Activated effector memory CD4-positive, alpha-beta T cell treated with Interleukin-2 at 50 U/mL for 16 hours (primary cell): ENCODE results near the gene LRRC7.
"Not testable (repeated sequence)": the region's sequence is repeated elsewhere in the genome, so short reads cannot be mapped to it uniquely, and the experiment has no call there.

Experiments
- DNase-seq: peaks from one replicate; pipeline ENCODE4 v3.0.0-alpha.2; 2020

Gene LRRC7

DNA sequence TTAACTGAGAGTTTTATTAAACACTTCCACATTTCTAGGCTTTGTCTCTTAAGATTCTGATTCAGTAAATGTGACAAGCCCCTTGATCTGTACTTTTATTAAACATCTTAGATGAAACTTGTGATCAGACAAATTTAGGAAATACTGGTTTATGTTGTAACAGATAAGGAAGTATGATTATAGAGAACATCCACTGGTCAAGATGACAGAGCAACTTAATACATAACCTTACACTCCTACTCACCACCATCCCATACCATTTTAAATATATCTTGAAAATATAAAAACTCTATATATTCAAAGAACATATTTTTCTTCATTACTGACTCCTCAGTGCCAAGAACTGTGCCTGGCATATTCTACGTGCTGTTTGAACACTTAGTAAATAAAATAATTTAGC, 420.2 kb downstream of the LRRC7 start:
- DNase-seq: no peak

DNA sequence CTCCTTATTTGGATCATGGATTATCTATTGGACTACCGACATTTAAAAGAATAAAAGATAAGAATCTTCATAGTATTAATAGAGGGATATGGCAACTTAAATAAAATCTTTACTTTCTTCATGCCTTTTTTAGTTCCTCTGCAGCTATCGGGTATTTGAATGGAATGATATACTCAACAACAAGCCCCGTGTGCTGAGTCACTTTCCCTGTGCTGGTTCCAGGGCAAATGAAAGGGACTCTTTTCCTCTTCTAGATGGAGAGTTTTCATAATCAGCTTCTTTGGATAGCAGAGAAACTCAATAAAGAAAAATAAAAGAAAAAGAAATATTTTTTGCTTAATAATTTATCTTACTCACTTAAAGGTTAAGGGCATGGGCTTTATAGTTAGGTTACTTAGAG, 423.9 kb downstream of the LRRC7 start:
- DNase-seq: no peak

DNA sequence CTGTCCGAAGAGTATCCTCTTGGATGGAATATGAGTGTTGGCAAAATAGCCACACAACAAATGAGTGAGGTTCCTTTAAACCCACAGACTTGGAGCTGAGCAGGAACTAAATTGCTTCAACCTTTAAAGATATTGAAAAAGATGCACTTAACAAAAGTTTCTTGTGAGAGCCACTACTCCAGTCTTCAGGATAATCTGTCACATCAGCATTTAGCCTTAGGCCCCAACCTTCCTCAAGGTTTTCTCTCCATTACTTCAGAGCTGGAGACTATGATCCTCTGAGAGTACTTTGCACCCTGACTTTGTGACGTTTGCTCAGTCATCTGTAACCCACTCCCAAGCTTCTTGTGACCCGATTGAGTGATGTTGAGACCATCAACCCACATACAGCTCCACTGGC, 424.9 kb downstream of the LRRC7 start:
- DNase-seq: no peak

DNA sequence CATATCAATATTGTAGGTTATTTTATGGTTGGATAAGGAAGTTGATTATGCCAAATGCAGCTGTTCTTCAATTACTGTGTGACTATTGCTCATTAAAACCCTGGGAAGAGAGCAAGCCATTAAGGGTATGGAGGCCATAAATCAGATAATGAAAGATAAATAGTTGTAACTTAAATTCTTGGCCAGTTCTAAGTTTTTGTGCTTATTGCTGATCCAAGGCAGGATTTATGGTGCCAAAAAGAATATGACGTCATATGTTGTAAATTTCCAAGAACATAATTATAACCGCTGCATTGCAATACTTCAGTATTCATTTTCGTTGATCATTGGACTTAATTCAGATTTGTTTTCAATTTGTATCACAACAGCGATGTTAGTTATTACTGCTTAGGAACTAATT, 426.1 kb downstream of the LRRC7 start:
- DNase-seq: no peak

DNA sequence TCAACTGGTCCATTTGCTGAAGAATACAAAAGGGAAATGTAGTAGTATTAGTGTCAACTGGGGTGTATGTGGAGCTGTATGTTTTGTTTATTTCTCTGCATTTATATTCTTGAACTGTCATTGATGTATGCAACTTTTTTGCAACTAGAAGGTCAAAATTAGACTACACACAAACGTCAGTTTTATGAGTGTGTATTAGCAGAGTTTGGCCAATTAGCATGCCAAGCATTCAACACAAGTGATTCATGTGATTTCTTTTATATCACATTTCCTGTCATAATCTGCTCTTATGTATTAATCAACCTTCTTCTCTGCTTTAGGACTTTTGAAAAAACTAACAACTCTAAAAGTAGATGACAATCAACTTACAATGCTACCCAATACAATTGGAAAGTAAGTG, 426.5 kb downstream of the LRRC7 start:
- no peak for DNase-seq

GRCh38 chr1:69998847-69999246, 431.1 kb downstream of the LRRC7 start:
- DNase-seq: no peak

- no peak for DNase-seq
Measured at GRCh38 chr1:70003211-70003908, 435.6 kb downstream of the LRRC7 start.

GRCh38 chr1:70005386-70006034, 437.8 kb downstream of the LRRC7 start:
- DNase-seq: no peak

DNA sequence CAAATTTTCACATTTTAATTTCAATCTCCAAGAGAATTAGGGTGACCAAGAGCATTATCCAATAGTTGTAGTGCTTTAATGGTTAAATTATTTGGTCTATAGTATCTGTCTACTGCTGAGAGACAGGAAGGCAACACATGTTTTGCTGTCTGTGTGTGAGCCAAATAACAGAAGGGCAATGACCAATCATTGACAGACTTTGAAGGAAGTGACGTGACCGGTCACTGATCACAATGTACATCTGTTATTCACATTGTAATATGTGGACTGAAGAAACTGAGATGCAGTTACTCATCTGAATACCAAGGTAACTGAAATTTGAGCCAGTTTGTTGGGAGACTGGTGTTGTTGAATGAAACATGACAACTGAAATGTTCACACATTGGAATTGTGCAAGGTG, 440.9 kb downstream of the LRRC7 start:
- DNase-seq: no peak

- no peak for DNase-seq
Measured at GRCh38 chr1:70017770-70018169, 450.0 kb downstream of the LRRC7 start.

DNA sequence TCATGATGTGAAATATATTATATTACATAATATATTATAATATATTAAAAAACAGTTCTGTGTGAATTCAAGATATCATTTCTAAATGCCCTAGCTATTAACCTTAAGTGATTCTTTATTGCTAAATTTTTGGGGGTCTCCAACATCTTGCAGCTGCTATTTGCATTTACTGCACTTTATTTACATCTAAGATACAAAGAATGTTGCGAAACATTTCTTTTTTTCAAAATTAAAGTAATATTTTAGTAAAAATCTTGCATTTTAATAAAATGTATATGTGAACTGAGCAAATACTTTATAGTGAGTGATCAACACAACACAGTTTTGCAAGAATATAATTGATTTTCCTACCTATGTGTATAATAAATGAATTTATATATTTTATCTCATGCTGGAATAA, 456.6 kb downstream of the LRRC7 start:
- no peak for DNase-seq

- DNase-seq: no peak
Measured at GRCh38 chr1:70025052-70025451, 457.3 kb downstream of the LRRC7 start.

DNA sequence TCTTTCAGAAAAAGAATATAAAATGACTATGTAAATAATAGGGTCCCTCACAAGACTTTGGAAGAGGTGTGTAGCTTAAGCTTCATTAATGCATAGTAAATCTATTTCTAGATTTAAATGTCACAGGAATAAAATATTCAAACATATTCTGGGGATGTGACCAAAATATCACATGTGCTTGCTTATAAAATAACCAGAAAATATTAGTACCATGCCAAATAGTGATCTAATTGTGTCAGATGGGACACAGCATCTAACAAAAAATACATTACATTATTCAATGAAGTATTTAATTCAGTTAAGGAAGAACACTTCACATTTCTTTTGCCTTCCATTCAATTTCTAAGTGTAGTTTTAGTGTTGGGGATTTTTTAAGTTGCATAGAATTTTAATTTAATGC, 458.1 kb downstream of the LRRC7 start:
- no peak for DNase-seq

DNA sequence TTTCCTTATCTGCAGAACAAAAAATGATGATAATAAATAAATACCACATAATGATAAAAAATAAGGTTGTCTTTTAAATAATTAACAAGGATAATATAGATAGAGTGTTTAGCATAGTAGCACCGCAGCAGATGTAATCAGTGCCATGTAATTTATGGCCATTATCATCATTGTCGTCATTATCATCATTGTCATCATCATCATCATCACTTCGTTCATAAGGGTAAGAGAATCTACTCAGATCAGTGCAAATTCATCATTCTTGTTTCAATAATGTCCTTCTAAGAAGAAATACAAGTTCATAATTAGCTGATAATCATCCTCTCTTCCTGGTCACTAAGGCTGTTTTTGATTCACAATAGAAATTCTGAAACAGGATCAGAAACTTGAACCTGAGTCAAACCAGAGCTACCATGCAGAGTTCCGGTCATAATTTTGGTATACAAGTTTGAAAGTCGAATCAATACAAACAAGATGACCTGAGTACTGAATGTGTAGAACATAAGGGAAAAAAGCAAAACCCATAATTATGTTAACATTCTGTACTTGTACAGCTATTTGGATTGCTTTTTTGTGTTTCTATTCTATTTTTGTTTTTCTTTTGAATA, 465.6 kb downstream of the LRRC7 start:
- DNase-seq: no peak

DNA sequence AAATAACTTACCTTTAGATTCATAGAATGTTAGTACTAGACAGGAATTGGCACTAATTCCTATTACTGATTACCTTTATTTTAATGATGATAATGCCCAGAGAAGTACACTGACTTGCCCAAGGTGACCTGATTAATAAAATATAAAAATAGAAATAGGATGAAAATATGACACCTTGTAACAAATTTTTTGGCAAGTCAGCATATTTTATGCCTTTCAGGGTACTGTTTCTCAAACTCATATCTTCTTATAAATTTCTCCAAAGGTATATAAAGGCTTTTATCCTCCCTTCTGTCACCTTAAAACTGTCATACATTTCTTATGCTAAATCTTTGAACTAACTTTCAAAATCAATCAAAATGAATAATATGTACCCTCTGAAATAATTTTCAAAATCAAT, 466.2 kb downstream of the LRRC7 start:
- no peak for DNase-seq

GRCh38 chr1:70034403-70034802, 466.7 kb downstream of the LRRC7 start:
- DNase-seq: no peak

- DNase-seq: no peak
Measured at GRCh38 chr1:70038025-70038424, 470.3 kb downstream of the LRRC7 start.

- DNase-seq: no peak
Measured at GRCh38 chr1:70039485-70039884, 471.8 kb downstream of the LRRC7 start.

DNA sequence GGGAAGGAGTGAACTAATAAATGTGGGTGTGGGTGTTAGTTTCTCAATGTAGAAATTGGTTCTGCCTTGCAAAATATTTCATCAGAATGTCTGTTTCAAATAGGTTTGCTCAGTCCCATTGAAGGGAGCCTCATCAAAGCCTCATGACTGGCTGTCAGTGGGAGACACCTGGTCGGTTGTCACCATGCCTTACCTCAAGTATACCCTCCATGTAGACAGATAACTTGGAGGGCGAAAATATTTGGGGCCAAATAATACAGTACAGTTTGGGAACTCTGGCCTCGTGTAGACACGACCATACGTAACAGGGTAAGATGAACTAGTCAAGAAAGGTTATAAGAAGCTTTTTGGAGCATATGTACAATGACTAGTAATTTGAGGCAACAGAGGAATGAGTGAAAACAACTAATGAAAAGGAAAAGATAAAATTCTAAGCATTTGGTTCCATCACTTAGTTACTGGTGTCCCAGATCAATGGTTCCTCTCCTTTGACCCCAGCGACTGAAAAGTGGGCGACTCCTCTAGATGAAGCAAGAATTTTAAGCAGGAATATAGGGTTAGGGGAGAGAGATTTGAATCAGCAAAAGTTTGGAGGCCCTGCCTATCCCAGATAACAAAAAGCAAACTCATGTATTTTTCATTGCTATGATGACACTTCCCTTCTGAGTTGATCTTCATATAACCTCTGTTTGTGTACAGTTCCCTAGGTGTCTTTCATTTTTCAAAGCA, 473.8 kb downstream of the LRRC7 start:
- DNase-seq: no peak

GRCh38 chr1:70042090-70042731, 474.5 kb downstream of the LRRC7 start:
- no peak for DNase-seq

- DNase-seq: no peak
Measured at GRCh38 chr1:70043804-70044203, 476.1 kb downstream of the LRRC7 start.

GRCh38 chr1:70044832-70045231, 477.1 kb downstream of the LRRC7 start:
- DNase-seq: no peak

- DNase-seq: not testable (repeated sequence)
Measured at GRCh38 chr1:70045581-70045980, 477.9 kb downstream of the LRRC7 start.
